Panc1 (cell line): ENCODE measurements around the gene MTHFD1. TPM values are rescaled to one million over a fixed set of nuclear protein-coding genes. Genes with fewer than 3 reads are reported as not detected.

Experiments used
- ATAC-seq: fragments of 200-7000 bp; cut with Tn5 transposase; 2 replicates; pipeline ENCODE4 v1.9.1; 2020; ENCODE audit warnings: mild to moderate bottlenecking, moderate library complexity
- BruUV-seq: library from RNA; stranded (reverse); fragments of 400-500 nt; replicated peaks from 2 replicates; lab custom pipeline; 2021; lab: Mats Ljungman, UMichigan
- CTCF ChIA-PET: fragments of 300-600 bp; sonication (Branson Sonifier 250); formaldehyde crosslinking; loops from one replicate; lab custom pipeline; 2022; ENCODE audit warnings: antibody characterized with exemption; lab: Charles Lee
- POLR2A ChIA-PET: fragments of 300-600 bp; sonication (Branson Sonifier 250); formaldehyde crosslinking; loops from one replicate; lab custom pipeline; 2022; ENCODE audit warnings: antibody characterized with exemption; lab: Charles Lee
- DNase-seq: peaks from one replicate; pipeline ENCODE4 v3.0.0-alpha.2; 2010; ENCODE audit warnings: low read depth, low spot score
- H3K27ac ChIP-seq: 2 replicates; pipeline ENCODE4 v1.5.1; 2011; ENCODE audit warnings: mild to moderate bottlenecking, low read length, inconsistent platforms
- H3K27me3 ChIP-seq: fragments of 200-500 bp; sonication (Bioruptor generic); 2 replicates; pipeline ENCODE4 v1.6.0; 2014; ENCODE audit warnings: low read length, inconsistent platforms; ENCODE audit not compliant: control insufficient read depth, insufficient read depth
- H3K36me3 ChIP-seq: fragments of 200-500 bp; sonication (Bioruptor generic); 2 replicates; pipeline ENCODE4 v1.5.1; 2014; ENCODE audit warnings: inconsistent platforms, mild to moderate bottlenecking, low read length, moderate library complexity; ENCODE audit not compliant: control insufficient read depth, insufficient read depth
- H3K4me1 ChIP-seq: 2 replicates; pipeline ENCODE4 v1.5.1; 2011; ENCODE audit warnings: inconsistent platforms, mild to moderate bottlenecking, low read length, moderate library complexity; ENCODE audit not compliant: control insufficient read depth, insufficient read depth
- H3K4me3 ChIP-seq, 2 experiments: 2 replicates each; pipeline ENCODE4 v1.5.1; 2011 to 2012; ENCODE audit warnings: low read depth in 2 of 2, low read length in 2 of 2, mild to moderate bottlenecking in 2 of 2, inconsistent platforms in 1 of 2, moderate library complexity in 1 of 2
- H3K9me3 ChIP-seq: fragments of 200-500 bp; sonication (Bioruptor generic); 2 replicates; pipeline ENCODE4 v1.5.1; 2014; ENCODE audit warnings: low read depth, mild to moderate bottlenecking, inconsistent platforms, low read length, moderate library complexity; ENCODE audit not compliant: control insufficient read depth, insufficient read depth
- POLR2AphosphoS5 ChIP-seq: IDR thresholded peaks from 2 replicates; pipeline ENCODE4 v1.6.1; 2012; ENCODE audit warnings: mild to moderate bottlenecking, low read depth, low read length, moderate library complexity
- SIN3A ChIP-seq: IDR thresholded peaks from 2 replicates; pipeline ENCODE4 v1.6.1; 2012; ENCODE audit warnings: low read depth, mild to moderate bottlenecking, low read length, moderate library complexity, borderline replicate concordance; ENCODE audit not compliant: insufficient read depth
- TCF7L2 ChIP-seq: IDR thresholded peaks from 2 replicates; pipeline ENCODE4 v1.6.1; 2011; ENCODE audit warnings: mild to moderate bottlenecking, low read depth, low read length, inconsistent platforms
- in situ Hi-C: cut with HindIII; loops from 2 replicates; pipeline ENCODE4 v1.10.0; 2016; ENCODE audit warnings: low sequenced_read_pairs, low pct_unique_long_range_greater_than_20kb
- intact Hi-C: fragments of 100-400 bp; cut with micrococcal nuclease; formaldehyde crosslinking; loops from one replicate; pipeline ENCODE4 v1.10.0; 2022; ENCODE audit not compliant: unreplicated experiment
- total RNA-seq: library from RNA; stranded (reverse); gene quantifications from one replicate; pipeline ENCODE4 v1.2.1, GENCODE V29; 2021; ENCODE audit not compliant: unreplicated experiment
- TF ChIP-seq, protein P1 (sequence below), 2 experiments: IDR thresholded peaks; 2 replicates each; pipeline ENCODE4 v1.6.1; 2011 to 2012; ENCODE audit warnings: low read depth in 2 of 2, control low read depth in 1 of 2, low read length in 1 of 2, mild to moderate bottlenecking in 1 of 2, moderate library complexity in 1 of 2; ENCODE audit not compliant: insufficient read depth in 1 of 2
- TF ChIP-seq, protein P2 (sequence below): fragments of 450-650 bp; IDR thresholded peaks from 2 replicates; pipeline ENCODE4 v1.5.1; 2017; ENCODE audit warnings: mild to moderate bottlenecking

MTHFD1 gene
- total RNA-seq, 1 experiment from 2014 or later: 141 TPM

DNA sequence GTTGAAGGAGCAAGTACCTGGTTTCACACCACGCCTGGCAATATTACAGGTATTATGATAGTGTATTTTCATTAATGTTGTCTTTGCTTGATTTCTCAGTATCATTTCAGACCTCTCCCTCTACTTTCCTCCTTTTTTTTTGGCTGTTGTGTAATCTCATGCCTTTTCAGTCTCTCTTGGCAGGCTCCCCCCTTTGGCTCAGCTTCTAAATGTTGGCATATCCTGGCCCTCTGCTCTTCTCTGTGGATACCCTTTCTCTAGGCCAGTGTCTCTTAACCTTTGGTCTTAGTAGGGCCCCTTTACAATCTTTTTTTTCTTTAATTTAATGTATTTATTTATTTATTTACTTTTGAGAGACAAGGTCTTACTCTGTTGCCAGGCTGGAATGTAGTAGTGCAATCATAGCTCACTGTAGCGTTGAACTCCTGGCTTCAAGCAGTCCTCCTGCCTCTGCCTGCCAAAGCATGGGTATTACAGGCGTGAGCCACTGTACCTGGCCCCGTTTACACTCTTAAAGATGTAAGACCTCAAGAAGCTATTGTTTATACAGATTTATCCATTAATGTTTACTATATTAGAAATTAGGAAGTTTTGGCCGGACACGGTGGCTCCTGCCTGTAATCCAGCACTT, 12.8 kb downstream of the MTHFD1 start:
- ChIA-PET POLR2A (no interaction called here), CTCF (no interaction called here)
- no peak for DNase-seq
- H3K9me3 ChIP-seq: no peaks in the 10 kb centered on the region
- intact Hi-C loops (no loop called here), in situ Hi-C loops (no loop called here)
- no peak overlapping the region for H3K4me3 ChIP-seq
- TF ChIP-seq SIN3A (no peak), POLR2AphosphoS5 (no peak), TCF7L2 (no peak)
- TF ChIP-seq, protein P1, sequence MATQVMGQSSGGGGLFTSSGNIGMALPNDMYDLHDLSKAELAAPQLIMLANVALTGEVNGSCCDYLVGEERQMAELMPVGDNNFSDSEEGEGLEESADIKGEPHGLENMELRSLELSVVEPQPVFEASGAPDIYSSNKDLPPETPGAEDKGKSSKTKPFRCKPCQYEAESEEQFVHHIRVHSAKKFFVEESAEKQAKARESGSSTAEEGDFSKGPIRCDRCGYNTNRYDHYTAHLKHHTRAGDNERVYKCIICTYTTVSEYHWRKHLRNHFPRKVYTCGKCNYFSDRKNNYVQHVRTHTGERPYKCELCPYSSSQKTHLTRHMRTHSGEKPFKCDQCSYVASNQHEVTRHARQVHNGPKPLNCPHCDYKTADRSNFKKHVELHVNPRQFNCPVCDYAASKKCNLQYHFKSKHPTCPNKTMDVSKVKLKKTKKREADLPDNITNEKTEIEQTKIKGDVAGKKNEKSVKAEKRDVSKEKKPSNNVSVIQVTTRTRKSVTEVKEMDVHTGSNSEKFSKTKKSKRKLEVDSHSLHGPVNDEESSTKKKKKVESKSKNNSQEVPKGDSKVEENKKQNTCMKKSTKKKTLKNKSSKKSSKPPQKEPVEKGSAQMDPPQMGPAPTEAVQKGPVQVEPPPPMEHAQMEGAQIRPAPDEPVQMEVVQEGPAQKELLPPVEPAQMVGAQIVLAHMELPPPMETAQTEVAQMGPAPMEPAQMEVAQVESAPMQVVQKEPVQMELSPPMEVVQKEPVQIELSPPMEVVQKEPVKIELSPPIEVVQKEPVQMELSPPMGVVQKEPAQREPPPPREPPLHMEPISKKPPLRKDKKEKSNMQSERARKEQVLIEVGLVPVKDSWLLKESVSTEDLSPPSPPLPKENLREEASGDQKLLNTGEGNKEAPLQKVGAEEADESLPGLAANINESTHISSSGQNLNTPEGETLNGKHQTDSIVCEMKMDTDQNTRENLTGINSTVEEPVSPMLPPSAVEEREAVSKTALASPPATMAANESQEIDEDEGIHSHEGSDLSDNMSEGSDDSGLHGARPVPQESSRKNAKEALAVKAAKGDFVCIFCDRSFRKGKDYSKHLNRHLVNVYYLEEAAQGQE (IDR thresholded peaks at IDR 0.05; ENCODE audit: insufficient read depth in 1 of 2, low read depth in 2 of 2, low read length in 1 of 2): no peak
- TF ChIP-seq, protein P2, sequence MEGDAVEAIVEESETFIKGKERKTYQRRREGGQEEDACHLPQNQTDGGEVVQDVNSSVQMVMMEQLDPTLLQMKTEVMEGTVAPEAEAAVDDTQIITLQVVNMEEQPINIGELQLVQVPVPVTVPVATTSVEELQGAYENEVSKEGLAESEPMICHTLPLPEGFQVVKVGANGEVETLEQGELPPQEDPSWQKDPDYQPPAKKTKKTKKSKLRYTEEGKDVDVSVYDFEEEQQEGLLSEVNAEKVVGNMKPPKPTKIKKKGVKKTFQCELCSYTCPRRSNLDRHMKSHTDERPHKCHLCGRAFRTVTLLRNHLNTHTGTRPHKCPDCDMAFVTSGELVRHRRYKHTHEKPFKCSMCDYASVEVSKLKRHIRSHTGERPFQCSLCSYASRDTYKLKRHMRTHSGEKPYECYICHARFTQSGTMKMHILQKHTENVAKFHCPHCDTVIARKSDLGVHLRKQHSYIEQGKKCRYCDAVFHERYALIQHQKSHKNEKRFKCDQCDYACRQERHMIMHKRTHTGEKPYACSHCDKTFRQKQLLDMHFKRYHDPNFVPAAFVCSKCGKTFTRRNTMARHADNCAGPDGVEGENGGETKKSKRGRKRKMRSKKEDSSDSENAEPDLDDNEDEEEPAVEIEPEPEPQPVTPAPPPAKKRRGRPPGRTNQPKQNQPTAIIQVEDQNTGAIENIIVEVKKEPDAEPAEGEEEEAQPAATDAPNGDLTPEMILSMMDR: no peak
- H3K36me3 ChIP-seq: peaks cover 7% of the 10 kb centered on the region; the same call in 1 of the 2 replicates
- H3K27me3 ChIP-seq: no peaks in the 10 kb centered on the region
- H3K4me1 ChIP-seq: no peaks in the 10 kb centered on the region
- no TSS peak for BruUV-seq
- H3K27ac ChIP-seq: no peak overlapping the region
- ATAC-seq: no peak

DNA sequence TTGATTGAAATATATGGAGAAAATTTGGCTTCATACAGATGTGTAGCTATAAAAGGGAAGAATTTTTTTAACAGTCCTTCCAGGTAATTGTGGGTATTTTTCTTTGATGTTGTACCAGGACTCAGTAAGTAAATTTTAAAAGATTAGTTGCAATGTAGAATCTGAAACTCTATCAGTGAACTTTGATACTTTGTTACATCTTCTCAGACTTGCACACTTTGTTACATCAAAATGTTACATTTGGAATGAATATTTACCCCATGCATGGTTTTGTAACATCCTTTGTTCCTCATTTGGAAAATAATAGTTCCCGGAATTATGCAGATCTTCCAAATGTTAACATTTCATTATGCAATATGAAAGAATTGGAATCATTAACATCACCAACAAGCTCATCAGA, 13.8 kb downstream of the MTHFD1 start:
- in situ Hi-C loops: no loop called here
- TSS peak; percentile 50 for BruUV-seq
- no peak for ATAC-seq
- Histone ChIP-seq H3K36me3 (peaks cover 7% of the 10 kb centered on the region; the same call in 1 of the 2 replicates), H3K27ac (no peak overlapping the region), H3K4me3 (no peak overlapping the region), H3K9me3 (no peaks in the 10 kb centered on the region), H3K27me3 (no peaks in the 10 kb centered on the region), H3K4me1 (no peaks in the 10 kb centered on the region)
- no peak for TF ChIP-seq TCF7L2
- no peak for TF ChIP-seq POLR2AphosphoS5
- TF ChIP-seq, protein P1 (IDR thresholded peaks at IDR 0.05; ENCODE audit: insufficient read depth in 1 of 2, low read depth in 2 of 2, low read length in 1 of 2): no peak
- TF ChIP-seq, protein P2: no peak
- no peak for TF ChIP-seq SIN3A
- intact Hi-C loops: no loop called here
- POLR2A ChIA-PET: interaction anchor here (0.6 kb wide), 3 partner anchors 26 to 116 kb away, joined by 3 to 7 read pairs (median 5); no protein-coding TSS in a partner anchor
- CTCF ChIA-PET: no interaction called here
- no peak for DNase-seq
